Activated naive CD4-positive, alpha-beta T cell treated with anti-CD3 and anti-CD28 coated beads, Interleukin-2, amount 10 ng/mL, durations not matched to agents 5 hours and 36 hours (primary cell): ENCODE measurements around the gene TMEM218. TPM values are rescaled to one million over a fixed set of nuclear protein-coding genes. Genes with fewer than 3 reads are reported as not detected.

Experiments
- total RNA-seq, 2 experiments: library from RNA; stranded (reverse); gene quantifications; one replicate each; pipeline ENCODE4 v1.2.3, GENCODE V29; 2021

The TMEM218 gene
- total RNA-seq: 10 to 100 TPM; 14.1 to 14.2 TPM

GRCh38 chr11:125111343-125112207, at the start of gene TMEM218:
TMEM218 (minus strand) TSS chr11:125111626; CDS start chr11:125102241, 9,385 bp downstream.

GRCh38 chr11:125062931-125063428, 48.4 kb downstream of the TMEM218 start, which contains the start of gene SLC37A2:
SLC37A2 (plus strand) TSS chr11:125063305; CDS start chr11:125063368, 63 bp downstream.

Other genes with a start within 250 kb of the TMEM218 start
- gene ROBO3, start 246.2 kb downstream of the TMEM218 start, total RNA-seq: 10 to 100 TPM; 14.9 to 15.9 TPM
- not detected for gene ROBO4, start 213.8 kb downstream of the TMEM218 start, total RNA-seq
- gene HEPN1, start 192.4 kb downstream of the TMEM218 start, total RNA-seq: not detected
- gene HEPACAM, start 175.6 kb downstream of the TMEM218 start, total RNA-seq: not detected
- gene CCDC15, start 157.4 kb downstream of the TMEM218 start, total RNA-seq: 1 to 10 TPM; 7.9 to 8.6 TPM
- under 1 TPM; 0.50 to 0.82 TPM for gene SLC37A2, start 48.3 kb downstream of the TMEM218 start, total RNA-seq
- gene PKNOX2, start 53.1 kb upstream of the TMEM218 start, total RNA-seq: not detected